HepG2 (cell line): Measurements from ENCODE around the gene TGM1. TPM values are rescaled to one million over a fixed set of nuclear protein-coding genes. Genes with fewer than 3 reads are reported as not detected.

Experiments used
- ARID5B ChIP-seq: IDR thresholded peaks from 2 replicates; pipeline ENCODE4 v1.4.0; 2020; ENCODE audit warnings: mild to moderate bottlenecking, missing genetic modification reagents
- DPF2 ChIP-seq: sonication (generic); formaldehyde crosslinking; IDR thresholded peaks from 2 replicates; pipeline ENCODE4 v1.4.0; 2020; ENCODE audit warnings: mild to moderate bottlenecking, low read depth, missing genetic modification reagents, borderline replicate concordance
- GATA4 ChIP-seq: sonication (generic); IDR thresholded peaks from 2 replicates; pipeline ENCODE4 v1.6.1; 2016; ENCODE audit warnings: antibody characterized with exemption, low read depth, borderline replicate concordance
- MAZ ChIP-seq, 2 experiments: sonication (generic) in 1 of 2; formaldehyde crosslinking in 1 of 2; IDR thresholded peaks; 2 replicates each; pipeline versions ENCODE4 v1.5.0 to v1.6.1; 2012 to 2020; ENCODE audit warnings: low read depth in 2 of 2, mild to moderate bottlenecking in 2 of 2, borderline replicate concordance in 1 of 2, improper control_type of control experiment in 1 of 2, low read length in 1 of 2, missing genetic modification reagents in 1 of 2, moderate library complexity in 1 of 2
- MLX ChIP-seq: IDR thresholded peaks from 2 replicates; pipeline ENCODE4 v1.6.1; 2016
- MXI1 ChIP-seq: IDR thresholded peaks from 3 replicates; pipeline ENCODE4 v1.6.1; 2012; ENCODE audit warnings: low read depth, low read length, inconsistent platforms, borderline replicate concordance
- NR2F6 ChIP-seq, 2 experiments: IDR thresholded peaks; 2 replicates each; pipeline ENCODE4 v1.6.1; 2016; ENCODE audit warnings: antibody characterized with exemption in 1 of 2, mild to moderate bottlenecking in 1 of 2
- PHF8 ChIP-seq: sonication (generic); formaldehyde crosslinking; IDR thresholded peaks from 2 replicates; pipeline ENCODE4 v1.5.0; 2020; ENCODE audit warnings: missing genetic modification reagents
- RELA ChIP-seq: sonication (generic); formaldehyde crosslinking; IDR thresholded peaks from 2 replicates; pipeline ENCODE4 v1.4.0; 2020; ENCODE audit warnings: missing genetic modification reagents
- SIX1 ChIP-seq: sonication (generic); formaldehyde crosslinking; IDR thresholded peaks from 2 replicates; pipeline ENCODE4 v1.4.0; 2020; ENCODE audit warnings: missing genetic modification reagents, borderline replicate concordance
- SRF ChIP-seq: IDR thresholded peaks from 2 replicates; pipeline ENCODE4 v1.6.1; 2011; ENCODE audit warnings: mild to moderate bottlenecking, low read depth, low read length, moderate library complexity
- ZNF160 ChIP-seq: sonication (generic); formaldehyde crosslinking; IDR thresholded peaks from 2 replicates; pipeline ENCODE4 v1.8.0; 2022; ENCODE audit warnings: mild to moderate bottlenecking, inconsistent platforms, missing genetic modification reagents
- ZNF333 ChIP-seq: sonication (generic); formaldehyde crosslinking; IDR thresholded peaks from 2 replicates; pipeline ENCODE4 v1.4.0; 2020; ENCODE audit warnings: mild to moderate bottlenecking, missing genetic modification reagents, borderline replicate concordance
- ZNF414 ChIP-seq: sonication (generic); formaldehyde crosslinking; IDR thresholded peaks from 2 replicates; pipeline ENCODE4 v1.5.0; 2020; ENCODE audit warnings: missing genetic modification reagents
- ZNF446 ChIP-seq: sonication (generic); formaldehyde crosslinking; IDR thresholded peaks from 2 replicates; pipeline ENCODE4 v1.5.0; 2020; ENCODE audit warnings: mild to moderate bottlenecking, missing genetic modification reagents
- ZNF484 ChIP-seq: sonication (generic); formaldehyde crosslinking; IDR thresholded peaks from 2 replicates; pipeline ENCODE4 v1.5.1; 2020; ENCODE audit warnings: mild to moderate bottlenecking, low read depth, missing genetic modification reagents, borderline replicate concordance
- polyA plus RNA-seq, 8 experiments: library from polyadenylated mRNA; depleted of rRNA in 3 of 8; stranded (reverse) in 7 of 8; unstranded in 1 of 8; fragments of >200 nt; fragmentation: Illumina TruSeq in 4 of 8; extraction: Trizol in 4 of 8; gene quantifications; 2 replicates each; pipeline versions ENCODE4 v1.2.1 to v1.2.3, GENCODE V29; 2011 to 2016; ENCODE audit warnings: low read depth in 4 of 8, missing spikeins in 1 of 8, mixed read lengths in 1 of 8; ENCODE audit not compliant: insufficient read depth in 1 of 8
- total RNA-seq, 5 experiments: library from RNA; depleted of rRNA; stranded (reverse); fragments of >200 nt; fragmentation: Illumina TruSeq; extraction: Trizol; gene quantifications; 2 replicates each; pipeline ENCODE4 v1.2.3, GENCODE V29; 2016; ENCODE audit warnings: low read depth in 1 of 5
- TF ChIP-seq, protein P1 (sequence below): sonication (generic); formaldehyde crosslinking; IDR thresholded peaks from 2 replicates; pipeline ENCODE4 v1.9.0; 2021; ENCODE audit warnings: missing genetic modification reagents, borderline replicate concordance
- TF ChIP-seq, protein P2 (sequence below): sonication (generic); formaldehyde crosslinking; conservative IDR thresholded peaks from 2 replicates; pipeline ENCODE4 v1.8.0; 2022; ENCODE audit warnings: low read depth, missing genetic modification reagents

The TGM1 gene
- total and polyA plus RNA-seq, 2 of the 13 experiments (the other 11 are each of a cell fraction or from before 2014, with no cell fraction given): 3.2 to 10.6 TPM

- TF ChIP-seq, protein P1, sequence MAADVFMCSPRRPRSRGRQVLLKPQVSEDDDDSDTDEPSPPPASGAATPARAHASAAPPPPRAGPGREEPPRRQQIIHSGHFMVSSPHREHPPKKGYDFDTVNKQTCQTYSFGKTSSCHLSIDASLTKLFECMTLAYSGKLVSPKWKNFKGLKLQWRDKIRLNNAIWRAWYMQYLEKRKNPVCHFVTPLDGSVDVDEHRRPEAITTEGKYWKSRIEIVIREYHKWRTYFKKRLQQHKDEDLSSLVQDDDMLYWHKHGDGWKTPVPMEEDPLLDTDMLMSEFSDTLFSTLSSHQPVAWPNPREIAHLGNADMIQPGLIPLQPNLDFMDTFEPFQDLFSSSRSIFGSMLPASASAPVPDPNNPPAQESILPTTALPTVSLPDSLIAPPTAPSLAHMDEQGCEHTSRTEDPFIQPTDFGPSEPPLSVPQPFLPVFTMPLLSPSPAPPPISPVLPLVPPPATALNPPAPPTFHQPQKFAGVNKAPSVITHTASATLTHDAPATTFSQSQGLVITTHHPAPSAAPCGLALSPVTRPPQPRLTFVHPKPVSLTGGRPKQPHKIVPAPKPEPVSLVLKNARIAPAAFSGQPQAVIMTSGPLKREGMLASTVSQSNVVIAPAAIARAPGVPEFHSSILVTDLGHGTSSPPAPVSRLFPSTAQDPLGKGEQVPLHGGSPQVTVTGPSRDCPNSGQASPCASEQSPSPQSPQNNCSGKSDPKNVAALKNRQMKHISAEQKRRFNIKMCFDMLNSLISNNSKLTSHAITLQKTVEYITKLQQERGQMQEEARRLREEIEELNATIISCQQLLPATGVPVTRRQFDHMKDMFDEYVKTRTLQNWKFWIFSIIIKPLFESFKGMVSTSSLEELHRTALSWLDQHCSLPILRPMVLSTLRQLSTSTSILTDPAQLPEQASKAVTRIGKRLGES (CRISPR knock-in tag): no peak
- TF ChIP-seq RELA (CRISPR knock-in tag) (peak; percentile 57; the same call in 1 of the 2 replicates), ZNF484 (CRISPR knock-in tag) (no peak; the same call in 1 of the 2 replicates), ZNF160 (no peak), NR2F6 (IDR thresholded peaks at IDR 0.05) (peak; percentile 26; the same call in 1 of the 2 replicates), NR2F6 (CRISPR knock-in tag; IDR thresholded peaks at IDR 0.05) (no peak), PHF8 (peak; percentile 86; the same call in 1 of the 2 replicates), SIX1 (CRISPR knock-in tag) (no peak), ARID5B (peak; percentile 5; the same call in 1 of the 2 replicates), MLX (CRISPR knock-in tag) (peak; percentile 10; the same call in 1 of the 2 replicates), ZNF333 (CRISPR knock-in tag) (peak; percentile 76; the same call in 1 of the 2 replicates), GATA4 (peak; percentile 65; the same call in 1 of the 2 replicates), SRF (0 out of 2 replicates have a peak, but pooled peaks have one; percentile 0), DPF2 (CRISPR knock-in tag) (peak; percentile 8; the same call in 1 of the 2 replicates), MAZ (IDR thresholded peaks at IDR 0.05; ENCODE audit: borderline replicate concordance, low read depth, low read length) (peak; percentile 59; the same call in 1 of the 2 replicates), MAZ (CRISPR knock-in tag; IDR thresholded peaks at IDR 0.05; ENCODE audit: low read depth) (no peak), MXI1 (no peak; the same call in 2 of the 3 replicates), ZNF446 (CRISPR knock-in tag) (peak; percentile 18; the same call in 1 of the 2 replicates), ZNF414 (CRISPR knock-in tag) (no peak)
- TF ChIP-seq, protein P2, sequence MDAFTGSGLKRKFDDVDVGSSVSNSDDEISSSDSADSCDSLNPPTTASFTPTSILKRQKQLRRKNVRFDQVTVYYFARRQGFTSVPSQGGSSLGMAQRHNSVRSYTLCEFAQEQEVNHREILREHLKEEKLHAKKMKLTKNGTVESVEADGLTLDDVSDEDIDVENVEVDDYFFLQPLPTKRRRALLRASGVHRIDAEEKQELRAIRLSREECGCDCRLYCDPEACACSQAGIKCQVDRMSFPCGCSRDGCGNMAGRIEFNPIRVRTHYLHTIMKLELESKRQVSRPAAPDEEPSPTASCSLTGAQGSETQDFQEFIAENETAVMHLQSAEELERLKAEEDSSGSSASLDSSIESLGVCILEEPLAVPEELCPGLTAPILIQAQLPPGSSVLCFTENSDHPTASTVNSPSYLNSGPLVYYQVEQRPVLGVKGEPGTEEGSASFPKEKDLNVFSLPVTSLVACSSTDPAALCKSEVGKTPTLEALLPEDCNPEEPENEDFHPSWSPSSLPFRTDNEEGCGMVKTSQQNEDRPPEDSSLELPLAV: no peak
These were observed 21.0 kb downstream of the TGM1 start (continued) for GRCh38 chr14:24241829-24242443.
